ENCODE results near the gene AADACL2.

- TF ChIP-seq CTCF (IDR thresholded peaks at IDR 0.05) (no peak), POLR2A (IDR thresholded peaks at IDR 0.05) (no peak)
Observed at GRCh38 chr3:151769175-151769574, 35.4 kb downstream of the AADACL2 start.

Measured in uterus (tissue), 2 donors.